HG02571 (cell line): ENCODE data around the gene GRIK1.

Experiments
- ATAC-seq: cut with Tn5 transposase; IDR thresholded peaks from one replicate; pipeline ENCODE4 v1.9.1; 2021; ENCODE audit warnings: mild to moderate bottlenecking, moderate library complexity; ENCODE audit not compliant: unreplicated experiment

Gene GRIK1

GRCh38 chr21:29499229-29499628 is 440.6 kb downstream of the GRIK1 start:
- ATAC-seq = no peak

- no peak for ATAC-seq
Observed at GRCh38 chr21:29496337-29496736, 443.5 kb downstream of the GRIK1 start.

- no peak for ATAC-seq
Observed at GRCh38 chr21:29490016-29490415, 449.8 kb downstream of the GRIK1 start.

GRCh38 chr21:29487154-29487553 is 452.6 kb downstream of the GRIK1 start:
- ATAC-seq = no peak
